Activated CD4-positive, CD25-positive, alpha-beta regulatory T cell treated with anti-CD3 and anti-CD28 coated beads, Interleukin-2, amount 50 U/mL, for 16 hours (primary cell): ENCODE measurements around the gene ARHGEF39.

ENCODE experiments used
- DNase-seq: peaks from one replicate; pipeline ENCODE4 v3.0.0-alpha.2; 2020; ENCODE audit warnings: low read depth, low spot score

The ARHGEF39 gene

DNA sequence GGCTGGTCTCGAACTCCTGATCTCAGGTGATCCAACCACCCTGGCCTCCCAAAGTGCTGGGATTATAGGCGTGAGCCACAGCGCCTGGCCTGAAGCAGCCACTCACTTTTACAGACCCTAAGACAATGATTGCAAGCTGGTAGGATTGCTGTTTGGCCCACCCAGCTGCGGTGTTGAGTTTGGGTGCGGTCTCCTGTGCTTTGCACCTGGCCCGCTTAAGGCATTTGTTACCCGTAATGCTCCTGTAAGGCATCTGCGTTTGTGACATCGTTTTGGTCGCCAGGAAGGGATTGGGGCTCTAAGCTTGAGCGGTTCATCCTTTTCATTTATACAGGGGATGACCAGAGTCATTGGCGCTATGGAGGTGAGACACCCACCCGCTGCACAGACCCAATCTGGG is 10.2 kb upstream of the ARHGEF39 start:
- no peak for DNase-seq

DNA sequence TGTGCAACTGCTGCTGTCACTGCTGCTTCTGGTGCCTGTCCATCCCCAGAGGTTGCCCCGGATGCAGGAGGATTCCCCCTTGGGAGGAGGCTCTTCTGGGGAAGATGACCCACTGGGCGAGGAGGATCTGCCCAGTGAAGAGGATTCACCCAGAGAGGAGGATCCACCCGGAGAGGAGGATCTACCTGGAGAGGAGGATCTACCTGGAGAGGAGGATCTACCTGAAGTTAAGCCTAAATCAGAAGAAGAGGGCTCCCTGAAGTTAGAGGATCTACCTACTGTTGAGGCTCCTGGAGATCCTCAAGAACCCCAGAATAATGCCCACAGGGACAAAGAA is 9.0 kb upstream of the ARHGEF39 start:
- no peak for DNase-seq

DNA sequence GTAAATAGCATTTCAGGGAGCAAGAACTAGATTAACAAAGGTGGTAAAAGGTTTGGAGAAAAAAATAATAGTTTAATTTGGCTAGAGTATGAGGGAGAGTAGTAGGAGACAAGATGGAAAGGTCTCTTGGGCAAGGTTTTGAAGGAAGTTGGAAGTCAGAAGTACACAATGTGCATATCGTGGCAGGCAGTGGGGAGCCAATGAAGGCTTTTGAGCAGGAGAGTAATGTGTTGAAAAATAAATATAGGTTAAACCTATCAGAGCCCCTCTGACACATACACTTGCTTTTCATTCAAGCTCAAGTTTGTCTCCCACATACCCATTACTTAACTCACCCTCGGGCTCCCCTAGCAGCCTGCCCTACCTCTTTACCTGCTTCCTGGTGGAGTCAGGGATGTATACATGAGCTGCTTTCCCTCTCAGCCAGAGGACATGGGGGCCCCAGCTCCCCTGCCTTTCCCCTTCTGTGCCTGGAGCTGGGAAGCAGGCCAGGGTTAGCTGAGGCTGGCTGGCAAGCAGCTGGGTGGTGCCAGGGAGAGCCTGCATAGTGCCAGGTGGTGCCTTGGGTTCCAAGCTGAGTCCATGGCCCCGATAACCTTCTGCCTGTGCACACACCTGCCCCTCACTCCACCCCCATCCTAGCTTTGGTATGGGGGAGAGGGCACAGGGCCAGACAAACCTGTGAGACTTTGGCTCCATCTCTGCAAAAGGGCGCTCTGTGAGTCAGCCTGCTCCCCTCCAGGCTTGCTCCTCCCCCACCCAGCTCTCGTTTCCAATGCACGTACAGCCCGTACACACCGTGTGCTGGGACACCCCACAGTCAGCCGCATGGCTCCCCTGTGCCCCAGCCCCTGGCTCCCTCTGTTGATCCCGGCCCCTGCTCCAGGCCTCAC is 8.4 kb upstream of the ARHGEF39 start, which contains the start of gene CA9:
CA9 (plus strand) TSS at position 797 of the 893 bp plus-strand sequence; CDS start at position 829, 32 bp downstream.
- DNase-seq: no peak

DNA sequence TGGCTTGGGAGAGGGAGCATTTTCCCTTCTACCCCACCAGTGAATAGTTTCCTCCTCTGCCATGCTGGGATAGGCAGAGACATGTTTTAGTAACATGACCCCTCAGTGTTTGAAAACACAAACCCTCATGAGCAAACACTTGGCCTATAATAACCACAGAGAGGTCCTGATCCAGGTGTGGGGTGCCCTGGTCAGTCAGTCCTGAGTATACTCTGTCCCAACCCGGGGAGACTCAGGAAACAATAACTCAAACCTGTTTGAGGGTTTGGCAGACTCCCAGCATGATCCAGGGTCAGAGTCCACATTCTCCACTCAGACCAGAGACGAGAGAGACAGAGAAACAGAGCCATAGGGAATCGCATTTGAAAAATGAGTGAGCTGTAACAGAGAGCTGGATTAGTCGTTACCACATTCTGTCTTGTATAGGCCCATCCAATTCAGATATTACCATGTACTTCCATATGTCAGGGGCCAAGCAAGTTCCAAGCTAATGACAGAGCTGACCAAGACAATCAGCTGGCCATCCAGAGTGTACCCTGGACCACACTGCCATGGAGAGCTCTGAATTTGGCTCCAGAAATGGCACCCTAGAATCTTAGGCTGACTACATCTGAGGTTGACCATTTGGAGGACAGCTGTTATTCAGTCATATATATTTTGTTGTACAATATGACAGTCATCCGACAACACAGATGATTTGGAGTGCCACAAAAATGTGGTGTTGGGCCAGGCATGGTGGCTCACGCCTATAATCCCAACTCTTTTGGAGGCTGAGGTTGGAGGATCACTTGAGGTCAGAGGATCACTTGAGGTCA is 4.5 kb upstream of the ARHGEF39 start:
- DNase-seq: no peak

DNA sequence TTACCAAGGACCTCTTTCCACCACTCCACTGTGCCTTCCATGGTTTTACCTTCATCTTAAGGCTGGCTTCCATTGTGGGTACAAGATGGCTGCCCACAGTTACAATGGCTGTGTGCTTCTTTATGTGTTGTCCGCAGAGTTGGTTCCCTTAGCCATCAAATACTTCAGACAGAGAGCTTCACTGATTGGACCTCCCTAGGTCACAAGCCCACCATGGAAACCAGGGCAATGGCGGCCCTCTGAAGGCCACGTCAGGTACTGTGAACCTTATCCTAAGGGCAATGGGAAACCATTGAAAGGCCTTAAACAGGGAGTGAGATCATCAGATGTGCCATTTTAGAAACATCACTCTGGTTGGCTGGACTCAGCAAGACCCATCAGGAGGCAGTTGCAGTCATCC is 2.9 kb upstream of the ARHGEF39 start:
- DNase-seq: no peak

DNA sequence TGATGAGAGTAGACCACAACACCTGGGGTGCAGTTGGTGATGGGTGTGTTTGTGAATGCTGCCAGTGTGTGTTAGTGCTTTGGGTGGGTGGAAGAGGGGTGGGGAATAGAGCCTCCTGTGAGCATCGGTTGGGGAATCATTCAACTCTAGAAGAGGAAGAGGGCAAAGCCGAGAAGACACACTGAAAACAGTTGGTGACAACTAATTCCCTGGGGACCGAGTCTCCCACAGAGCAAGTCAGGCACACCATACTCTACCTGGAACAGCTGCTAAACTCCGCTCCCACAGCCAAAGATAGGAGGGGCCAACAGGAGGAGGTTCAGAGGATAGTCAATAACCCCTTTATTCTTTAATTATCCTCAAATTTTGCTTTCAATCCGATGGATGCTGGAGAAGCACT is 1.6 kb upstream of the ARHGEF39 start:
- DNase-seq: no peak

DNA sequence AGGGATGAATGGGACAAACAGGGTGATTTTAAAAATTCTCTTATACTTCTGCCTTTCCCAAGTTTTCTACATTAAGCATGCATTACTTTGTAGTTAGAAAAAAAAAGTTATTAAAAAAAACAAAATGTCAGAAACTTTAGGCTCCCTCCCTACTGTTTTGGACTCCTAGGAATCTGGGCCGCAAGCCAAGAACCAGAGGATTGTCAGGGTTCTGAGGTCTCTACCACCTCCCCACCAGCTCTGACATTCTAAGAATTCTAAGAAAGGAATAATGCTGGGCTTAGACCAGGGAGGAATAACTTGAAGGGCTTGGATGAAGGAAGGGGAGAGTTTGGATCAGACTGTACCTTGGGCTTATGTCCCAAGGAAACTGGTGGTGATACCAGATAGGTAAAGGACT is 1.1 kb upstream of the ARHGEF39 start:
- no peak for DNase-seq

DNA sequence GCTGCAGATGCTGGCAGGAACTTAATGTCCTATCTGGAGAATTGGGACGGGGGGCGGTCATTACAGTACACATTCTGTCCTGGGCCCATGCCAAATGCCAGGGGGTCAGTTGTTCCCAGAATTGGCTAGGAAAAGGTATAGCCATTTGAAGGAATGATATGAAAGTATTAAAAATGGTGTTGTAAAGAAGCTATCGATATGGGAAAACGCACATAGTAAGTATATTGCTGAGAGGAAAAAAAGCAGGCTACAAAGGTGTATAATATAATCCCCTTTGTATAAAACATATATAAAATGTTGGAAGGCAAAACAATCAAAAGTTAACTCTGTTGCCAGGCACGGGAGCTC is 450 bp upstream of the ARHGEF39 start:
- DNase-seq: no peak

DNA sequence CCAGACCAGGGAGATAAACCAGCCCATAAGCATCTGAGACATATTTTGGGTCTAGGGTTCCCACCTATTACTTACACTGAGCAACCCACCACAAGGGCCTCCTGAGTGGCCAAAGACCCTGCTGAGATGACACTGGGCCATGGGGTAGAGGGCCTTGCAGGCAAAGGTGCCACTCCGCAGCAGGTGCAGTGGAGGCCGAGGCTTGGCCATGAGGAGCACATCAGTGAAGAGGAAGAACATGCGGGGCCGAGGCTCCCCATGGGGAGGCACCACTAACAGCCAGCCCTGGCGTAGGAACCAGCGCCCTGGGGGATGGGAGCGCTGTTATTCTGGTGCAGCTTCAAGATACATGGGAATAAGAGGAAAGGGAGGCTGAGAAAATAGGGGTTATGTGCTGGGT is 2.6 kb downstream of the ARHGEF39 start:
- DNase-seq: no peak

DNA sequence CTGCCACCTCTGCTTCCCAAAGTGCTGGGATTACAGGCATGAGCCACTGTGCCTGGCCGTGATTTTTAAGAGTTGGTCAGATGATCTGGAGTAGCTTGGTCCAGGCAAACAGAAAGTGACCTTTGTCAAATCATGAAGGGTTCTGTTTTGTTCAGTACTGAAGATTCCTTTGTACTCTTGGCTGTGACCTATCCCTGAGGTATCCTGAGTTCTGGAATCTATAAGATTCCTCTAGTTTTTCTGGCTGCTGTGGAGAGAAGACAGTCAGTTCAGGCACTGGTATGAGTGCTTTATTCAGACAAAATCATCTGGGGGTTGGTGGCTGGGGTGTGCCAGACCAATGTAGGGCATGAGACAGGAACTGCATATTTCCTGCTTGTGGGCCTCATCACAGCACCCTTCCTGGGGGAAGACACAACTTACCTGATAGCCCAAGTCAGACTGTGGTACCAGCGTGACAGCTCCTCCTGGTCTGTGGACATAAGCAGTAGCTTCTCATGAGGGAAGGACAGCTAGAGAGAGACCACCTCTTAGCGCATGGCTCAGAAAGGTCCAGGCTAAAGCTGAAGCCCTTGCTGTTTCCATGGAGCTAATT is 3.1 kb downstream of the ARHGEF39 start:
- DNase-seq: no peak

DNA sequence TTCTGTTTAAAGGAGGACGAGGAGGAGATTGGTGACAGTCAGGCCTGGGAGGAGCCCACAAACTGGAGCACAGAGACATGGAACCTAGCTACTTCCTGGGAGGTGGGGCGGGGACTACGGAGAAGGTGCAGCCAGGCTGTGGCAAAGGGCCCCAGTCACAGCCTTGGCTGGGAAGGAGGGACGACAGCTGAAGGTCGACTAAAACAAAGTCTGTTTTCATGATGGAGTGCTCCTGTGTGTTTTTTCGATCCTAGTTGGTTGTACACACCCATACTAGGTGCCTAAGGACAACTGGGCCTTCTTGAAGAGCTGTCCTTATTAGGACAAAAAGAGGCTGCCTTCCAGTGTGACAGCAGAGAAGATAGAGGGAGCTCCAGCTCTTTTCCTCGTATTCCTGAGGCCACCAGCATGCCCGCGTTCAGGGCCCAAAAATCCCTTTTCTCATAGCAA is 4.0 kb downstream of the ARHGEF39 start:
- no peak for DNase-seq

DNA sequence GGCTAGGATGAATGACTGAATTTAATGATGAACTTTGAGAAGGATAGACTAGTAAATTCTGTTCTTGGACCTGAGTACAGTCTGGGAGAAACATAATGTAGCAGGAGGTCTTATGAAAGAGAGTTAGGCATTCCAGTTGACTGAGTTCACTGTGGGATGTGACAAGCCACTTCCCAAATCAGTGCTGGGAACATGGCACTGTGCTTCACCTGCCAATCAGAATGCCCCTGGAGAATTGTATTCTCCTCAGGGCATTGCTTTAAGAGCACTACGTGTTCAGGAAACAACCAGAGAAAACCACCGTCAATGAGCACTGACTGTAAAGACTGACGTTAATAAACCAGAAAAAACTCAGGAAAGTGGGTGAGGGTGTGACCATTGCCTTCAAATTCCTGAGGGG is 5.7 kb downstream of the ARHGEF39 start:
- no peak for DNase-seq

DNA sequence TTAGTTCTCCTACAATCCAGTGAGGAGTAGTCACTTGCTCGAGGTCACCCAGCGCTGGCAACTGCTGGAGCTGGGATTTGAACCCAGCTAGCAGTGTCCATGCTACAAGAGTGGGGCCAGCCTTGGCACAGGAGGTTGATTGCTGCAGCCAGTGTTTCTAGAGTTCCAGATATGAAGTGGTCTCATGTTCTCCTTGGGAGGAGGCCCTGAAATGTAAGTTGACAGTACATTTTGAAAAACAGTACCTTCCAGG is 6.1 kb downstream of the ARHGEF39 start:
- no peak for DNase-seq

DNA sequence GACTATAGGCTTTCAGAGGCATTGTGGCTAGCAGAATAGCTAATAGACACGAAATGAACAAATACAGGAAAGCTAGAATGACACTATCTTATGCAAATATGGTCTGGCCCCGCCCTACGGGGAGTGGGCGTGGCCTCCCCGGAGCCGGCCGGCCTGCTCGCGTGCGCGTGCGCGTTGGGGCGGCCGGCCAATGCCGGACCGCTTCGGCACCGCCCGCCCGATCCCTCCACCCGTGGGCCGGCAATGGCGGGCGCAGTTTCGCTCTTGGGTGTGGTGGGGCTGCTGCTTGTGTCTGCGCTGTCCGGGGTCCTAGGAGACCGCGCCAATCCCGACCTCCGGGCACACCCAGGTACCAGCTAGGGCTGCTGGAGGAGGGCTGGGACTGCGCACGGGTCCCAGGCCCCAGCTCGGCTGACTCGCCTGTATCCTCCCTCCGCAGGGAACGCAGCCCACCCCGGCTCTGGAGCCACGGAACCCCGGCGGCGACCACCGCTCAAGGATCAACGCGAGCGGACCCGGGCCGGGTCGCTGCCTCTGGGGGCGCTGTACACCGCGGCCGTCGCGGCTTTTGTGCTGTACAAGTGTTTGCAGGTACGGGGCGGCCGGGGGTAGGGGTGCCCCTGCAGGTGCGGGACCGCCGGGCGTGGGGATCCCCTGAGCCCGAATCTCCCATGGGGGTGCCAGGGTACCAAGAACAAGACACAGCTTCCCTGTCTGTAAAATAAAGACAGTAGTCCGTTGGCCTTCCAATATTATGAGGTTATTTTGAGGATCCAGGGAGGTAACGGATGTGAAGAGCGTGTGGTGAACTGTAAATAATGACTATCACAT is 6.6 kb downstream of the ARHGEF39 start, which contains the start of gene CCDC107:
CCDC107 (plus strand) TSS at position 156 of the 831 bp plus-strand sequence; CDS start at position 244, 88 bp downstream.
- peak; percentile 68 for DNase-seq

DNA sequence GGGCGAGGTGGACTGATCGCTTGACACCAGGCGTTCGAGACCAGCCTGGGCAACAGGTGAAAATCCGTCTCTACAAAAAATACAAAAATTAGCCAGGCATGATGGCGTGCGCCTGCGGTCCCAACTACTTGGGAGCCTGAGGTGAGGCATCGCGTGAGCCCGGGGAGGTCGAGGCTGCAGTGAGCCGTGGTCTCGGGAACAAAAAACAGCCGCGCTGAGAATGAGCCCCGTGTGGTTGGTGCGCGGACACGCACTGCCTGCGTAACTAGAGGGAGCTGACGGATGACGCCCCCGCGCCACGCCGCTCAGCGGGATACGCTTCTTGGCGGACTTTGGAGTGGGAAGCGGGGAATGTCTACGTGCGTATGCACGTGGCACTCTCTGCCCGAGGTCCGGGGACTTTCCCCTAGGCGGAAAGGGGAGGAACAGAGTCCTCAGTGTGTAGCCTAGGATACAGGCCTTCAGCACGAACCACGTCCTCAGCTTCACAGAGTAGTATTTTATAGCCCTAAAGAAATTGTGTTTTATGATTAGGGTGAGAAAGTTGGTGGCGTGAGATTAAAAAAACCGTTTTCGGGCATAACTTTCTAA is 7.4 kb downstream of the ARHGEF39 start, which contains the start of gene RMRP:
RMRP (minus strand) TSS at position 474 of the 591 bp plus-strand sequence.
- DNase-seq: peak; percentile 74

DNA sequence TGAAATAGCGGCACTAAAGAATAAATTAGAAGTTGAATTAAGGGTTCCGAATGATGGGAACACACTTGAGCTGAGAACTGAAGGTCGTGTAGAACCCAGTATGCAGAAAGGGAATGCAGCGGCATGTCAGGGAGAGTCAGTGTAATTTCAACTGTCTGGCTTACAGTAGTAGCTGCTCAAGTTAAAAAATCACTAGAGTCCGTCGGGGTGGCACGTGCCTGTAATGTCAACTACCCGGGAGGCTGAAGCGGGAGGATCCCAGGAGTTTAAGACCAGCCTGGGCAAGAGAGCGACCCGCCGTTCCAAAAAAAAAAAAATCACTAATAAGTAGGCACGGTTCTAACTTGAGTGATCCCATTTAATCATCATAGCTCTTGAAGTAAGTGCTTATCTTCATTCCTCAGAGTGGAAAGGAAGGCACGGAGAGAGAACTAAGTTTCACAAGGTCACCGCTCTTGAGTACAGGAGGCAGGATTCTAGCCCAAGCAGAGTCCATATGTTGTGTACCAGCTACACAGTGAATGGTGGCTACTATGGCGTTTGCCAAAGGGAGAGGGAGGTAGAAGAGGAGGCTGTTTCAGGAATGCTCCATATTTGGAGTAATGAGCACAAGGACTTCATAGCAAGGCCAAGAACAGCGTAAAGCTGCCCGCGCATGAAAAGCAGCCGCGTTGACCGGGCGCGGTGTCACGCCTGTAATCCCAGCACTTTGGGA is 8.0 kb downstream of the ARHGEF39 start:
- DNase-seq: no peak

DNA sequence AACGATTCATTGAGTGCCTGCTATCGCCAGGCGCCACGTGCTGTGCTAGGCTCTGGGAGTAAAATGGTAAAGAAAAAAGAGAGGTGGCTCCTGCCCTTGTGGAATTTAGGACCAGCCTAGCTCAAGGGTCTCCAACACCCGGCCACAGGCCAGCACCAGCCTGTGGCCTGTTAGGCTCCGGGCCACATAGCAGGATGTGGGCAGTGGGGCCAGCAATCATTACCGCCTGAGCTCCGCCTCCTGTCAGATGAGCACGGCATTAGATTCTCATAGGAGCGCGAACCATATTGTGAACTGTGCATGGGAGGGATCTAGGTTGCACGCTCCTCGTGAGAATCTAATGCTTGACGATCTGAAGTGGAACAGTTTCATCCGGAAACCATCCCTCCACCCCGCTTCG is 8.6 kb downstream of the ARHGEF39 start:
- DNase-seq: no peak

DNA sequence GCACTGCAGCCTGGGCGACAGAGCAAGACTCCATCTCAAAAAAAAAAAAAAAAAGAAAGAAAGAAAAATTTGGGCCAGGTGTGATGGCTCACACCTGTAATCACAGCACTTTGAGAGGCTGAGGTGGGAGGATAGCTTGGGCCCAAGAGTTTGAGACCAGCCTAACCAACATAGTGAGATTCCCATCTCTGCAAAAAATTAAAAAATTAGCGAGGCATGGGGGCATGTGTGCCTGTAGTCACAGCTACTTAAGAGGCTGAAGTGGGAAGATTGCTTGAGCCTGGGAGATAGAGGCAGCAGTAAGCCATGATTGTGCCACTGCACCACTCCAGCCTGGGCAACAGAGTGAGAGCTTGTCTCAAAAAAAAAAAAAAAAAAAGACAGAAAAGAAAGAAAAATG is 11.4 kb downstream of the ARHGEF39 start:
- no peak for DNase-seq

DNA sequence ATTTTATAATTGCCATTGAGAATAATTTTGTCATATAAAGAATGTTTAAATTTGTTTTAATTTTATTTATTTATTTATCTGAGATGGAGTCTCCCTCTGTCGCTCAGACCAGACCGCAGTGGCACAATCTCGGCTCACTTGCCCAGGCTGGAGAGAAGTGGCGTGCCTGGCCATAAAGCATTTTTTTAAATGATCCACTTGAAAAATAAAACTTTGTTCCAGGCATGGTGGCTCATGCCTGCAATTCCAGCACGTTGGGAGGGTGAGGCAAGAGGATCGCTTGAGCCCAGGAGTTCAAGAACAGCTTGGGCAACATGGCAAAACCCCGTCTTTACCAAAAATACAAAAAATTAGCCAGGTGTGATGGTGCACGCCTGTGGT is 12.2 kb downstream of the ARHGEF39 start:
- DNase-seq: no peak

DNA sequence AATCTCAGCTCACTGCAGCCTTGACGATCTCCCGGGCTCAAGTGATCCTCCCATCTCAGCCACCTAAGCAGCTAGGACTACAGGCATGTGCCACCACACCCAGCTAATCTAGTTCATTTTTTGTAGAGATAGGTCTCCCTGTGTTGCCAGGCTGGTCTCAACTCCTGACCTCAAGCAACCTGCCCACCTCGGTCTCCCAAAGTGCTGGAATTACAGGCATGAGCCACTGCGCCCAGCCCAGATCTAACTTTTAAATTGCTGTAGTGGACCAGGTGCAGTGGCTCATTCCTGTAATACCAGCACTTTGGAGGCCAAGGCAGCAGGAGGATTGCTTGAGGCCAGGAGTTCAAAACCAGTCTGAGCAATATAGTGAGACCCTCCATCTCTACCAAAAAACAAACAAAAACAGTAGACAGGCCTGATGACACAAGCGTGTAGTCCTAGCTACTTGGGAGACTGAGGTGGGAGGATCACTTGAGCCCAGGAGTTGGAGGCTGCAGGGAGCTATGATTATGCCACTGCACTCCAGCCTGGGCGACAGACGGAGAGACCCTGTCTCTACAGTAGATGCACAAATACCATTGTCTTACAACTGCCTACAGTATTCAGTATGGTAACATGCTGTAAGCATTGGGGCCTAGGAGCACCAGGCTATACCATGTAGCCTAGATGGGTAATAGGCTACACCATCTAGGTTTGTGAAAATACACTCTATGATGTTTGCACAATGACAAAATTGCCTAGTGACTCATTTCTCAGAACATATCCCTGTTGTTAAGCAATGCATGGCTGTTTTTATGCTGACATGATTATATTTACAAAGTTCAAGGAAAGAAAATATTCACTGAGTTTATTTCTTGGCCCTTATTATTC is 12.8 kb downstream of the ARHGEF39 start:
- no peak for DNase-seq
